Measurements from ENCODE around the gene COQ10B.

- TF ChIP-seq, protein P1, sequence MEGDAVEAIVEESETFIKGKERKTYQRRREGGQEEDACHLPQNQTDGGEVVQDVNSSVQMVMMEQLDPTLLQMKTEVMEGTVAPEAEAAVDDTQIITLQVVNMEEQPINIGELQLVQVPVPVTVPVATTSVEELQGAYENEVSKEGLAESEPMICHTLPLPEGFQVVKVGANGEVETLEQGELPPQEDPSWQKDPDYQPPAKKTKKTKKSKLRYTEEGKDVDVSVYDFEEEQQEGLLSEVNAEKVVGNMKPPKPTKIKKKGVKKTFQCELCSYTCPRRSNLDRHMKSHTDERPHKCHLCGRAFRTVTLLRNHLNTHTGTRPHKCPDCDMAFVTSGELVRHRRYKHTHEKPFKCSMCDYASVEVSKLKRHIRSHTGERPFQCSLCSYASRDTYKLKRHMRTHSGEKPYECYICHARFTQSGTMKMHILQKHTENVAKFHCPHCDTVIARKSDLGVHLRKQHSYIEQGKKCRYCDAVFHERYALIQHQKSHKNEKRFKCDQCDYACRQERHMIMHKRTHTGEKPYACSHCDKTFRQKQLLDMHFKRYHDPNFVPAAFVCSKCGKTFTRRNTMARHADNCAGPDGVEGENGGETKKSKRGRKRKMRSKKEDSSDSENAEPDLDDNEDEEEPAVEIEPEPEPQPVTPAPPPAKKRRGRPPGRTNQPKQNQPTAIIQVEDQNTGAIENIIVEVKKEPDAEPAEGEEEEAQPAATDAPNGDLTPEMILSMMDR (conservative IDR thresholded peaks at IDR 0.05; ENCODE audit: low read depth, low read length): no peak
- TF ChIP-seq ELK1 (IDR thresholded peaks at IDR 0.05; ENCODE audit: borderline replicate concordance, low read depth, low read length) (no peak), BHLHE40 (IDR thresholded peaks at IDR 0.05; ENCODE audit: low read depth, low read length) (no peak), CEBPB (IDR thresholded peaks at IDR 0.05; ENCODE audit: low read depth, low read length) (no peak), POLR2A (IDR thresholded peaks at IDR 0.05; ENCODE audit: low read depth, low read length) (no peak), MAFK (IDR thresholded peaks at IDR 0.05; ENCODE audit: low read depth, low read length) (no peak), CHD1 (IDR thresholded peaks at IDR 0.05; ENCODE audit: low read depth, low read length) (no peak), FOS (IDR thresholded peaks at IDR 0.05; ENCODE audit: low read depth, low read length) (no peak), RAD21 (IDR thresholded peaks at IDR 0.05; ENCODE audit: low read length) (no peak), MAZ (IDR thresholded peaks at IDR 0.05; ENCODE audit: borderline replicate concordance, low read depth, low read length) (no peak), SMC3 (IDR thresholded peaks at IDR 0.05; ENCODE audit: low read depth, low read length) (no peak)
- TF ChIP-seq, protein P2, sequence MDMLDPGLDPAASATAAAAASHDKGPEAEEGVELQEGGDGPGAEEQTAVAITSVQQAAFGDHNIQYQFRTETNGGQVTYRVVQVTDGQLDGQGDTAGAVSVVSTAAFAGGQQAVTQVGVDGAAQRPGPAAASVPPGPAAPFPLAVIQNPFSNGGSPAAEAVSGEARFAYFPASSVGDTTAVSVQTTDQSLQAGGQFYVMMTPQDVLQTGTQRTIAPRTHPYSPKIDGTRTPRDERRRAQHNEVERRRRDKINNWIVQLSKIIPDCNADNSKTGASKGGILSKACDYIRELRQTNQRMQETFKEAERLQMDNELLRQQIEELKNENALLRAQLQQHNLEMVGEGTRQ (IDR thresholded peaks at IDR 0.05; ENCODE audit: low read depth, low read length): no peak
Measured at GRCh38 chr2:197442857-197443256, 10.5 kb upstream of the COQ10B start.

Measured in IMR-90 (cell line).